SIG-M5 treated with dmso at 0.1 percent for 504 hours (cell line): ENCODE results near the gene ACTG1.

Experiments
- DNase-seq: peaks from one replicate; lab custom pipeline; 2025; ENCODE audit not compliant: unreplicated experiment; lab: John Stamatoyannopoulos, UW

The ACTG1 gene

GRCh38 chr17:81482673-81483072, 29.9 kb downstream of the ACTG1 start:
- DNase-seq: no peak

- DNase-seq: no peak
Measured at GRCh38 chr17:81481815-81482505, 30.6 kb downstream of the ACTG1 start.

- DNase-seq: peak; percentile 43
Measured at GRCh38 chr17:81481073-81481799, 31.4 kb downstream of the ACTG1 start.

- DNase-seq: no peak
Measured at GRCh38 chr17:81480140-81481072, 32.2 kb downstream of the ACTG1 start.

- DNase-seq: no peak
Measured at GRCh38 chr17:81479175-81480071, 33.2 kb downstream of the ACTG1 start.

- DNase-seq: no peak
Measured at GRCh38 chr17:81478119-81478518, 34.5 kb downstream of the ACTG1 start.

GRCh38 chr17:81477173-81477572, 35.4 kb downstream of the ACTG1 start:
- DNase-seq: no peak

- DNase-seq: no peak
Measured at GRCh38 chr17:81476635-81477034, 36.0 kb downstream of the ACTG1 start.

- DNase-seq: no peak
Measured at GRCh38 chr17:81476097-81476496, 36.5 kb downstream of the ACTG1 start.

- DNase-seq: no peak
Measured at GRCh38 chr17:81474958-81475357, 37.6 kb downstream of the ACTG1 start.

- DNase-seq: no peak
Measured at GRCh38 chr17:81473019-81473418, 39.6 kb downstream of the ACTG1 start.

- DNase-seq: no peak
Measured at GRCh38 chr17:81471818-81472456, 40.7 kb downstream of the ACTG1 start.

GRCh38 chr17:81470944-81471817, 41.4 kb downstream of the ACTG1 start:
- DNase-seq: no peak

GRCh38 chr17:81470270-81470943, 42.2 kb downstream of the ACTG1 start:
- no peak for DNase-seq

- no peak for DNase-seq
Measured at GRCh38 chr17:81469266-81469665, 43.3 kb downstream of the ACTG1 start.

- no peak for DNase-seq
Measured at GRCh38 chr17:81468770-81469121, 43.9 kb downstream of the ACTG1 start.

- DNase-seq: no peak
Measured at GRCh38 chr17:81468111-81468769, 44.4 kb downstream of the ACTG1 start.
